ENCODE measurements around the gene LGMN.

DNA sequence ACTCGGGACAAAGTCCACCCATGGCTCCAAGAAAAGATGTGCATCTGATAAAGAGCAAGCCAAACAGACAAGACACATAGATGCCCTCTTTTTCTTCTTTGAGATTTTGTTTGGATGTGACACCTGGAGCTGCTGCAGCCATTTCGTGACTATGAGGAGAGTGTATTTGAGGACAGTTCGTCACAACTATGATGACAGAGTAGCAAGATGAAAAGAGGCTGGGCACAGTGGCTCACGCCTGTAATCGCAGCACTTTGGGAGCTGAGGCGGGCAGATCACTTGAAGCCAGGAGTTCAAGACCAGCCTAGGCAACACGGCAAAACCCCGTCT is 21.5 kb downstream of the LGMN start:
- TF ChIP-seq, protein P1, sequence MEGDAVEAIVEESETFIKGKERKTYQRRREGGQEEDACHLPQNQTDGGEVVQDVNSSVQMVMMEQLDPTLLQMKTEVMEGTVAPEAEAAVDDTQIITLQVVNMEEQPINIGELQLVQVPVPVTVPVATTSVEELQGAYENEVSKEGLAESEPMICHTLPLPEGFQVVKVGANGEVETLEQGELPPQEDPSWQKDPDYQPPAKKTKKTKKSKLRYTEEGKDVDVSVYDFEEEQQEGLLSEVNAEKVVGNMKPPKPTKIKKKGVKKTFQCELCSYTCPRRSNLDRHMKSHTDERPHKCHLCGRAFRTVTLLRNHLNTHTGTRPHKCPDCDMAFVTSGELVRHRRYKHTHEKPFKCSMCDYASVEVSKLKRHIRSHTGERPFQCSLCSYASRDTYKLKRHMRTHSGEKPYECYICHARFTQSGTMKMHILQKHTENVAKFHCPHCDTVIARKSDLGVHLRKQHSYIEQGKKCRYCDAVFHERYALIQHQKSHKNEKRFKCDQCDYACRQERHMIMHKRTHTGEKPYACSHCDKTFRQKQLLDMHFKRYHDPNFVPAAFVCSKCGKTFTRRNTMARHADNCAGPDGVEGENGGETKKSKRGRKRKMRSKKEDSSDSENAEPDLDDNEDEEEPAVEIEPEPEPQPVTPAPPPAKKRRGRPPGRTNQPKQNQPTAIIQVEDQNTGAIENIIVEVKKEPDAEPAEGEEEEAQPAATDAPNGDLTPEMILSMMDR (IDR thresholded peaks at IDR 0.05) = no peak
- TF ChIP-seq POLR2A (IDR thresholded peaks at IDR 0.05) = no peak
